ENCODE measurements around the gene FAM24B.
A peak's percentile ranks its signal among the peaks of the same experiment; 100 is the strongest.
"Not testable (repeated sequence)": the region's sequence is repeated elsewhere in the genome, so short reads cannot be mapped to it uniquely, and the experiment has no call there.

Gene FAM24B

DNA sequence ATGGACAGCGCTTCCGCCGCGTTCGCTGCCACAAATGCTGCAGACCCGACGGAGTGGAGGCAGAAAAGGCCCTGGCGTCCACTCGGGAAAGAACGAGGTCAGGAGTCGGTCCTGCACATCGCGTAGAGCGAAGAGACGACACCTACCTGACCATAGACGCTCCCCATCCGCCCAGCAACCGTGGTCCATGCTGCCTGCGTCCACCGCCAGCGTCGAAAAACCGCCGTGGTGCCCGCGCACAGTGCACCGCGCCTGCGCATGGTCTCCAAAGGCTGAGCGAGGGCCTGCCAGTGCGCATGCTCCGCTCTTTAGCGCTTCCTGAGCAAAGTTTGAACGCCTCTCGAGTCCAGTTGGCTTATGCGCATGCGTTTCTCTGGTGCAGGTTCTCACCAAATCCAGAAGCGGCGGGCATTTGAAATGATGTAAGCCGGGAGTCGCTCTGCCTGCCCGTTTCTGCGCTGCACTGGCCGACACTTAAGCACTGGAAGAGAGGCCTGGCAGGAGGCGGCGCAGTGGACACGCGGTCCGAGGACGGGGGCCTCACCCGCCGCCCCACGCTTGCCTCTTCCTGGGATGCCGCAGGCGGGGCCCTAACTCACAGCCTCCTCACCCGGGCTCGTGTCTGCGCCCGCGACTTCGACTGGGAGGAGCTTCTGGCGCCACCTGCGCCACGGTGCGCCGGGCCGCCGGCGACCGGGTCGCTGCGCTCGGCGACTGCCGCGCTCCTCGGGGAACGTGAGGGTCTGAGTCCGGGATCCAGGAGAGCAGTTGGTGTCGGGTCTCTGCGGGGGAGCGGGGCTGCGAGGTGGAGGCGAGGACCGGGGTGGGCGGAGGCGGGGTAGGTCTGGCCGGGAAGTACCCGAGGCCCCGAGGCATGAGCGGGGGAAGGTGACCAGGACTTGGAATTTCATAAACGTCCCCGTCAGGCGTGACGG is at the start of gene FAM24B:
FAM24B (minus strand) TSS at position 243 of the 935 bp plus-strand sequence. CDS start 29,066 bp downstream, outside the sequence.
- peak; percentile 95 for DNase-seq

DNA sequence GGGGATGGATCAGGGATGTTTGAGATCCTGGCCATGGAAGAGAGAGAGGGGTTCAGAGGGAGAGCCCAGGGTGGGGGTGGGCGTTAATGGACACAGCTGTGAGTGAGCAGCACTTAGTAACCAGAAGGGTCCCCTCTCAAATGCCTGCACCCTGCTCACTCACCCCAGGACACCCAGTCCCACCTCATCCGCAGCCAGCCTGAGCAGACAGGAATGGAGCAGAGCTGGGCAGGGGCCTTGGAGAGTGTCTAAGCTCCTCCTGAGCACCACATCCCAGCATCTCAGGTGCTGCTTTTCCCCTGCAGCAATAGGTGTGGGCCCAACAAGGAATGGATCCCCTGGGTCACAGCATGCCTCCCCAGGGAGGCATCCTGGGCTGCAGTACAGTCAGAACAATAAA is 36.3 kb upstream of the FAM24B start:
- DNase-seq = no peak

DNA sequence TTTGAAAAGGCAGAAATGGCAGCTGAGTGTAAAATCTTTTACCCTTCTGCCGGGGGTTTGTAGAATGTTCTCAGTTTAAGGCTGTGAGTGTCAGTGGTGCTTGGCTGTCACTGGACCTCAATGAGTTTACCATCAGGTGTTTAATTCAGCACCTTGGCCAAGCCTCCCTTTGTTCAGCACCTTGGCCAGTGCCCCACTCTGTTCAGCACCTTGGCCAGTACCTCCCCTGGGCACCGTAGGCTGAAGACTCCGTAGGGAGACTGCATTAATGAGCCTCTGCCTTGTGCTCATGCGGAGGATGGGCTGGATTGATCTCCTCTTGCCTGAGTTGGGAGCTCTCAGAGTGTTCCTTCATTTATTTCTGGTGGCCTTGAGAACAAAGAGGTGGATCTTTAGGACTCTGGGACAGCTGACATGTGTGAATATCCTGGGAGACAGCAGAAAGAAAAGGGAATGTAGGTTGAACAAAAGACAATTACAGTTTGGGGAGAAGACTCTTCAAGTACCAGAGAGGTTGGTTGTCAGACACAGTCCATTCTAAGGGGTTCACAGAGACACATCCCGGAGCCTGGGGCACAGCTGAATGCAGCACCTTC is 32.6 kb upstream of the FAM24B start:
- DNase-seq = no peak

DNA sequence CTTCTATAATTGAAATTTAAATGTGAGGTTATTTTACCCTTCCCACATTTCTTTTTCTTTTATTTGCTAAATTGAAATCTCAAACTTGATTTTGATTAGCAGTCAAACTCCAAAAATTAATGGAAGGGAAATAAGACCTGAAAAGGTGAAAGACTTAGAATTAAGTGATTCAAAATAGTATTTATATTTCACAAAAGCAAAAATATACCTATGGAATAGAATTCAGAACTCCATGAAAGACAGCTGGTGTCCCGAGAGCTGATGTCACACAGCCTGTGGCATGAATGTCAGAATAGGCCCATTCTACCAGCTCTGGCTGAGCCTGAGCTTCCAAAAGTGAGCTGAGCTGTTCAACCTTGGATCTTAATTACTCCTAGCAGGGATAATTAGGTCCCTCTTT is 30.9 kb upstream of the FAM24B start, which contains the start of gene FAM24A:
FAM24A (plus strand) TSS at position 301 of the 400 bp plus-strand sequence. CDS start 1,025 bp downstream, outside the sequence.
- no peak for DNase-seq

DNA sequence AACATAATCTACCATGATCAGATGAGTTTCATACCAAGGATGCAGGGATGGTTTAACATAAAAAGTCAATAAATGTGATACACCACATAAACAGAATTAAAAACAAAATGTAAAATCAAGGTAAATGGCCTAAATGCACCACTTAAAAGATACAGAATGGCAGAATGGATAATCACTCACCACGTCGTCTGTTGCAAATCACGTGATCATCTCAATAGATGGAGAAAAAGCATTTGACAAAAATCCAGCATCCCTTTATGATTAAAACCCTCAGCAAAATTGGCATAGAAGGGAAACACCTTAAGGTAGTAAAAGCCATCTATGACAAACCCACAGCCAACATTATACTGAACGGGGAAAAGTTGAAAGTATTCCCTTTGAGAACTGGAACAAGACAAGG is 24.5 kb upstream of the FAM24B start:
- not testable (repeated sequence) for DNase-seq

DNA sequence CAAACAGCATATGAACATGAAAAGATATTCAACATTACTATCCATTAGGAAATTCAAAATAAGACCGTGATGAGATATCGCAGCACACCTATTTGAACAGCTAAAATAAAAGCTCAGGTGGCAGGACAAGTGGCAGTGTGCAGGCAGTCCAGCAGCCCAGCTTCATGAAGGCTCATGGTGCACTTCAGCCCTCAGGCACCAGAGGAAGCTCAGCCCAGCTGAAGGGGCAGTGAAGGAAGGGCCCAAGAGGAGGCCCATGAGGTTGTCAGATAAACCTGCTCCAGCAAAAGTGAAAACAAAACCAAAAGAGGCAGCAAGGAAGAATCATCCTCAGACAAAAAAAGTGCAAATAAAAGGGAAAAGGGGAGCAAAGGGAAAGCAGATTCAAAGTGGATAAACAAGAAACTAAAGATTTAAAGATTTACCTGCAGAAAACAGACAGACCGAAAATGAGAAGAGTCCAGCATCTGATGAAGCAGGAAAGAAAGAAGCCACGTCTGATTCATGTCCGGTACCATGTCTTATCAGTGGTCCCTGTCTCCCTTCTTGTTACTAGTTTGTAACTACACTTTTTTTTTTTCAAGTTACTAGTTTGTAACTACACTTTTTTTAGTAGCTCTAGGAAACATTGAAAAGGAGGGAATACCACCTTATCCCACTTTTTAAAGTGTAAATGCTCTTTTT is 15.0 kb upstream of the FAM24B start:
- DNase-seq = no peak

- DNase-seq = no peak
Measured at GRCh38 chr10:122884166-122884565, 4.8 kb upstream of the FAM24B start.

DNA sequence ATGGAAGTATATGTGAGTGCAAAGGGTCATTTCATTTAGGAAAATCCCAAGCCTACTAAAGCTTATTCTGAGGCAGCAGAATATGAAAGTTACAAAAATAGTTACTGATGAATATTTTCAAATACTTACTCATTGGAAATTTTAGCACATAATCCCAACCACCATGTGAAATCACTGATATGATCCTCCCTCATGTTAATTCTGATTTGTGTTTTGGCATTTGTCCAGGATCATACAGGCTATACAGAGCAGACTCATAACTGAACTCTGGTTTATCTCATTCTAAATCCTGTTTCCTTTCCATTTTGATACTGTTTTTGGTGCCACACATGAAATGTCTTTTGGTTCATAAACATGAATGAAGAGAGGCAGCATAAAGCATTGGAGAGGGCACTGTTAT is 3.4 kb upstream of the FAM24B start:
- DNase-seq = no peak

- no peak for DNase-seq
Measured at GRCh38 chr10:122878799-122879338, 512 bp downstream of the FAM24B start.

GRCh38 chr10:122877264-122877663 is 2.1 kb downstream of the FAM24B start:
- no peak for DNase-seq

- no peak for DNase-seq
Measured at GRCh38 chr10:122876467-122876855, 2.9 kb downstream of the FAM24B start.

DNA sequence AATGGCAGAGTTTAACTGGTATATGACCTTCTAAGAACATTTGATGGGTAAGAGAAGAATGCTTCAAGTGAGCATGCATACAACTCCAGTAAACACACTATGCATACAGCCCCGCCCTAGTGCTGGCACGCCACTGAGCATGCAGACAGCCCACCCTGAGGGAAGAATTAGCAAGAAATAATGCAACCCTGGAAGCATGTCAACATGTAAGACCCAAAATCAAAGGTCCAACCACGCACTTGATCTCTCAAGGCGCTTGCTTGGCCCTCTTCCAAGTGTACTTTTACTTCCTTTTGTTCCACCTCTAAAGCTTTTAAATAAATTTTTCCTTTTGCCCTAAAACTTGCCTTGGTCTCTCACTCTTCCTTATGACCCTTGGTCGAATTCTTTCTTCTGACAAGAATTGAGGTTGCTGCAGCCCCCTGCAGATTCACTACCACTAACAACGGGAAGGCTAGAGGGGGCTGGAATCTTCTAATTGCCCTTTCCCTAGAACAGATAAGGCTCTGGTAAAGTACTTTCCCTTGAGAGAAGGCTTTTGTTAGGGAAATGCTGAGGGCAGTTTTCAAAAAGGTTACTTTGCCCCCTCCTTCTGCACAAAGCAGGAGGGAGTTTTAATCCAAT is 3.4 kb downstream of the FAM24B start:
- DNase-seq = no peak

- DNase-seq = not testable (repeated sequence)
Measured at GRCh38 chr10:122871947-122872346, 7.4 kb downstream of the FAM24B start.

- DNase-seq = not testable (repeated sequence)
Measured at GRCh38 chr10:122868768-122869167, 10.6 kb downstream of the FAM24B start.

DNA sequence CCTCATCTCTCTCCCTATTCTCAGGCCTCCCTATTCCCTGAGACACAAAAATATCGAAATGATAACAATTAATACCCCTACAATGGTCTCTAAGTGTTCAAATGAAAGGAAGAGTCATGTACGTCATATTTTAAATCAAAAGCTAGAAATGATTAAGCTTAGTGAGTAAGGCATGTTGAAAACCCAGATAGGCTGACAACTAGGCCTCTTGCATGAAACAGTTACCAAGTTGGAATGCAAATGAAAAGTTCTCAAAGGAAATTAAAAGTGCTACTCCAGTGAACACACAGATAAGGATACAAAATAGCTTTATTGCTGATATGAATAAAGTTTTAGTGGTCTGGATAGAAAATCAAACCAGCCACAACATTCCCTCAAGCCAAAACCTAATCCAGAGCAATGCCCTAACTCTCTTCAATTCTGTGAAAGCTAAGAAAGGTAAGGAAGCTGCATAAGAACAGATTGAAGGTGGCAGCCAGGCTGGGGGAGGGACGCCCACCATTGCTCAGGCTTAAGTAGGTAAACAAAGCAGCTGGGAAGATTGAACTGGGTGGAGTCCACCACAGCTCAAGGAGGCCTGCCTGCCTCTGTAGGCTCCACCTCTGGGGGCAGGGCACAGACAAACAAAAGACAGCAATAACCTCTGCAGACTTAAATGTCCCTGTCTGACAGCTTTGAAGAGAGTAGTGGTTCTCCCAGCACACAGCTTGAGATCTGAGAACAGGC is 12.5 kb downstream of the FAM24B start:
- DNase-seq = not testable (repeated sequence)

GRCh38 chr10:122864901-122865300 is 14.5 kb downstream of the FAM24B start:
- DNase-seq = no peak

DNA sequence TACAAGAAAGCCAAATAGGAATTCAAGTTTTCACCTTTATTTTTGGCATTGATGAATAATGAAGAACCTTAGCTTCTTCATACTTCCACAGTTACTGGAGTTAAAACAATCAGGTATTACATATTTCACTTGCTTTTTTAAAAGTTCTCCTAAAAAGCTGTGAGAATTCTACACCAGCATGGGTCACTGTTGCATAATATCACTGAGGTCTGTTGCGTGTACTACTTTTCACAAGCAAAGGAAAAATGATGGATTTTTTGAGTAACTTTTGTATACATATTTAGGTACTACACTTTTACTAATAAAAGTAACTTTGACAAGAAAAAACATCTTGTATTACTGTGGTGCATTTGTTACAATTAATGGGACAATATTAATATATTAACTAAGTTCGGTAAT is 15.2 kb downstream of the FAM24B start:
- no peak for DNase-seq

GRCh38 chr10:122863216-122864193 is 15.9 kb downstream of the FAM24B start:
- no peak for DNase-seq

GRCh38 chr10:122861711-122862161 is 17.6 kb downstream of the FAM24B start:
- no peak for DNase-seq

- no peak for DNase-seq
Measured at GRCh38 chr10:122859527-122859926, 19.9 kb downstream of the FAM24B start.

- not testable (repeated sequence) for DNase-seq
Measured at GRCh38 chr10:122858042-122858441, 21.3 kb downstream of the FAM24B start.

Measured in NCI-H1092 (cell line).